HepG2 (cell line): ENCODE results near the gene UBAC1. TPM values are rescaled to one million over a fixed set of nuclear protein-coding genes. Genes with fewer than 3 reads are reported as not detected.

Experiments used
- GFI1 ChIP-seq: sonication (generic); formaldehyde crosslinking; IDR thresholded peaks from 2 replicates; pipeline ENCODE4 v1.5.0; 2020; ENCODE audit warnings: missing genetic modification reagents, mild to moderate bottlenecking, borderline replicate concordance
- HOXA3 ChIP-seq: sonication (generic); formaldehyde crosslinking; IDR thresholded peaks from 2 replicates; pipeline ENCODE4 v1.5.0; 2020; ENCODE audit warnings: missing genetic modification reagents
- IKZF4 ChIP-seq: sonication (generic); formaldehyde crosslinking; IDR thresholded peaks from 2 replicates; pipeline ENCODE4 v1.5.1; 2020; ENCODE audit warnings: borderline replicate concordance, mild to moderate bottlenecking, low read depth, missing genetic modification reagents; ENCODE audit errors: not compliant biosample characterization
- IRX3 ChIP-seq: sonication (generic); formaldehyde crosslinking; IDR thresholded peaks from 2 replicates; pipeline ENCODE4 v1.8.1; 2023; ENCODE audit warnings: mild to moderate bottlenecking, low read depth, missing genetic modification reagents, borderline replicate concordance
- MED1 ChIP-seq: sonication (generic); formaldehyde crosslinking; IDR thresholded peaks from 2 replicates; pipeline ENCODE4 v1.4.0; 2020; ENCODE audit warnings: missing genetic modification reagents
- MTF2 ChIP-seq: sonication (generic); formaldehyde crosslinking; IDR thresholded peaks from 2 replicates; pipeline ENCODE4 v1.5.0; 2020; ENCODE audit warnings: missing genetic modification reagents, borderline replicate concordance
- NCOA2 ChIP-seq: sonication (generic); formaldehyde crosslinking; IDR thresholded peaks from 2 replicates; pipeline ENCODE4 v1.8.0; 2022; ENCODE audit warnings: inconsistent platforms
- NR2F1 ChIP-seq, 2 experiments: fragments of 450-650 bp in 1 of 2; formaldehyde crosslinking in 1 of 2; IDR thresholded peaks; 2 replicates each; pipeline versions ENCODE4 v1.5.0 to v1.6.1; 2016 to 2020; ENCODE audit warnings: mild to moderate bottlenecking in 1 of 2, missing compliant biosample characterization in 1 of 2, missing genetic modification reagents in 1 of 2, moderate library complexity in 1 of 2
- PHF8 ChIP-seq: sonication (generic); formaldehyde crosslinking; IDR thresholded peaks from 2 replicates; pipeline ENCODE4 v1.5.0; 2020; ENCODE audit warnings: missing genetic modification reagents
- POLR2AphosphoS5 ChIP-seq: IDR thresholded peaks from 2 replicates; pipeline ENCODE4 v1.6.1; 2012; ENCODE audit warnings: low read depth, low read length
- RARG ChIP-seq: sonication (generic); formaldehyde crosslinking; IDR thresholded peaks from 2 replicates; pipeline ENCODE4 v1.4.0; 2020; ENCODE audit warnings: low read depth, mild to moderate bottlenecking, missing genetic modification reagents
- SOX13 ChIP-seq, 3 experiments: fragments of 450-650 bp in 1 of 3; sonication (generic) in 1 of 3; formaldehyde crosslinking in 1 of 3; IDR thresholded peaks in 2 of 3; conservative IDR thresholded peaks in 1 of 3; 2 replicates each; pipeline versions ENCODE4 v1.5.0 to v1.6.1; 2016 to 2020; ENCODE audit warnings: antibody characterized with exemption in 1 of 3, mild to moderate bottlenecking in 1 of 3, missing compliant biosample characterization in 1 of 3, missing genetic modification reagents in 1 of 3, moderate library complexity in 1 of 3
- ZBTB3 ChIP-seq: sonication (generic); formaldehyde crosslinking; IDR thresholded peaks from 2 replicates; pipeline ENCODE4 v1.4.0; 2020; ENCODE audit warnings: low read depth, mild to moderate bottlenecking, moderate library complexity, missing genetic modification reagents, borderline replicate concordance
- ZFP37 ChIP-seq: sonication (generic); formaldehyde crosslinking; IDR thresholded peaks from 2 replicates; pipeline ENCODE4 v1.4.0; 2020; ENCODE audit warnings: missing genetic modification reagents, borderline replicate concordance
- ZNF138 ChIP-seq: sonication (generic); formaldehyde crosslinking; IDR thresholded peaks from 2 replicates; pipeline ENCODE4 v1.5.0; 2020; ENCODE audit warnings: mild to moderate bottlenecking, low read depth, missing genetic modification reagents
- ZNF20 ChIP-seq: sonication (generic); formaldehyde crosslinking; IDR thresholded peaks from 2 replicates; pipeline ENCODE4 v1.4.0; 2020; ENCODE audit warnings: mild to moderate bottlenecking, moderate library complexity, missing genetic modification reagents
- ZNF282 ChIP-seq: fragments of 450-650 bp; IDR thresholded peaks from 2 replicates; pipeline ENCODE4 v1.6.1; 2018; ENCODE audit not compliant: partially characterized antibody
- ZNF547 ChIP-seq: sonication (generic); formaldehyde crosslinking; IDR thresholded peaks from 2 replicates; pipeline ENCODE4 v1.5.1; 2020; ENCODE audit warnings: mild to moderate bottlenecking, missing genetic modification reagents
- ZNF556 ChIP-seq: sonication (generic); formaldehyde crosslinking; IDR thresholded peaks from 2 replicates; pipeline ENCODE4 v1.4.0; 2020; ENCODE audit warnings: mild to moderate bottlenecking, missing genetic modification reagents, borderline replicate concordance
- ZNF782 ChIP-seq: sonication (generic); formaldehyde crosslinking; IDR thresholded peaks from 2 replicates; pipeline ENCODE4 v1.4.0; 2020; ENCODE audit warnings: missing genetic modification reagents, mild to moderate bottlenecking, borderline replicate concordance
- polyA plus RNA-seq, 8 experiments: library from polyadenylated mRNA; depleted of rRNA in 3 of 8; stranded (reverse) in 7 of 8; unstranded in 1 of 8; fragments of >200 nt; fragmentation: Illumina TruSeq in 4 of 8; extraction: Trizol in 4 of 8; gene quantifications; 2 replicates each; pipeline versions ENCODE4 v1.2.1 to v1.2.3, GENCODE V29; 2011 to 2016; ENCODE audit warnings: low read depth in 4 of 8, missing spikeins in 1 of 8, mixed read lengths in 1 of 8; ENCODE audit not compliant: insufficient read depth in 1 of 8
- total RNA-seq, 5 experiments: library from RNA; depleted of rRNA; stranded (reverse); fragments of >200 nt; fragmentation: Illumina TruSeq; extraction: Trizol; gene quantifications; 2 replicates each; pipeline ENCODE4 v1.2.3, GENCODE V29; 2016; ENCODE audit warnings: low read depth in 1 of 5
- TF ChIP-seq, protein P1 (sequence below): sonication (generic); formaldehyde crosslinking; IDR thresholded peaks from 2 replicates; pipeline ENCODE4 v1.8.0; 2022; ENCODE audit warnings: mild to moderate bottlenecking, missing genetic modification reagents, moderate library complexity
- TF ChIP-seq, protein P2 (sequence below): sonication (generic); formaldehyde crosslinking; IDR thresholded peaks from 2 replicates; pipeline ENCODE4 v1.9.0; 2022; ENCODE audit warnings: missing genetic modification reagents, mild to moderate bottlenecking, borderline replicate concordance
- TF ChIP-seq, protein P3 (sequence below): IDR thresholded peaks from 2 replicates; pipeline ENCODE4 v1.6.1; 2016
- TF ChIP-seq, protein P4 (sequence below): sonication (generic); formaldehyde crosslinking; IDR thresholded peaks from 2 replicates; pipeline ENCODE4 v1.4.0; 2020; ENCODE audit warnings: missing genetic modification reagents

Gene UBAC1
- total and polyA plus RNA-seq, 2 of the 13 experiments (the other 11 are each of a cell fraction or from before 2014, with no cell fraction given): 32.2 to 34.1 TPM

DNA sequence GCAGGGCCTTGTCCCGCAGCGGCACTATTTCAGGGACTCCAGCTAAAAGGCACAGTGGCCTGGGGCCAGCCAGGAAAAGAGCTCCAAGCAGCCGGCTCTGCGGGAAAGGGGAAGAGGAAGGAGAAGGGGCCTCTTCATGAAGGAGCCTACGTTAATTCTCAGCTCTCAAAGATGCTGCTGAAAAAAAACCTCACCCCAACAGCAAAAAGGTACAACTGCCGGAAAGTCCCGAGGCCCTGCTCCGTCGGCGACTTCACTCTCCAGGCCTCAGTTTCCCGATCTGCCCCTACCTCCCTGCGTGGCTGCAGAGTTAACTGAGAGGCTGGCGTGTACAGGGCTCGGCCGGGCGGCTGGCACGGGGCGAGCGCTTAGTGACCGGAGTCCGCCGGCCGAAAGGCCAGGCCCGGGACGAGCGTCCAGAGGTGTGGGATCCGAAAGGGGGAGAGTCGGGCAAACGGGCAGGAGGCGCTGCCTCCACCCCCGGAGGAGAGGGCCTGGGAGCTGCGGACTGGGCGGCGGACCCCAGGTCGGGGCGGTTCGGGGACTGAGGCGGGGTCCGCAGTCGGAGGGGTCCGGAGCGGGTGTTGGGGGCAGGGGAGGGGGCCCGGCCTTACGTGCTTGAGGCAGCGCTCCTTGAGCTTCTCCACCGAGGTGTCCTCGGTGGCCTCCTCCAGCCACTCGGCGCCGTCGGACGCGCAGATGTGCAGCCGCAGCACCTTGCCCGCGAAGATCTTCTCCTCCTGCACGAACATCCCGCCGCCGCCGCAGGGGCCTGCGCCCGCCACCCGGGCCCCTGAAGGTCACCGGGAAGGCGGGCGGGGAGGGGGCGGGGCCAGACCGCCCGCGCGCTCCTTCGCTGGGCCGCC lies 529 bp downstream of the UBAC1 start (continued):
- TF ChIP-seq IKZF4 (CRISPR knock-in tag): no peak
- TF ChIP-seq, protein P1, sequence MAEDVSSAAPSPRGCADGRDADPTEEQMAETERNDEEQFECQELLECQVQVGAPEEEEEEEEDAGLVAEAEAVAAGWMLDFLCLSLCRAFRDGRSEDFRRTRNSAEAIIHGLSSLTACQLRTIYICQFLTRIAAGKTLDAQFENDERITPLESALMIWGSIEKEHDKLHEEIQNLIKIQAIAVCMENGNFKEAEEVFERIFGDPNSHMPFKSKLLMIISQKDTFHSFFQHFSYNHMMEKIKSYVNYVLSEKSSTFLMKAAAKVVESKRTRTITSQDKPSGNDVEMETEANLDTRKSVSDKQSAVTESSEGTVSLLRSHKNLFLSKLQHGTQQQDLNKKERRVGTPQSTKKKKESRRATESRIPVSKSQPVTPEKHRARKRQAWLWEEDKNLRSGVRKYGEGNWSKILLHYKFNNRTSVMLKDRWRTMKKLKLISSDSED: no peak
- TF ChIP-seq RARG (CRISPR knock-in tag): no peak
- TF ChIP-seq ZFP37: no peak
- TF ChIP-seq MTF2: no peak
- peak; percentile 83 for TF ChIP-seq PHF8 (CRISPR knock-in tag)
- 0 out of 2 replicates have a peak, but pooled peaks have one; percentile 37 for TF ChIP-seq IRX3 (CRISPR knock-in tag)
- TF ChIP-seq, protein P2, sequence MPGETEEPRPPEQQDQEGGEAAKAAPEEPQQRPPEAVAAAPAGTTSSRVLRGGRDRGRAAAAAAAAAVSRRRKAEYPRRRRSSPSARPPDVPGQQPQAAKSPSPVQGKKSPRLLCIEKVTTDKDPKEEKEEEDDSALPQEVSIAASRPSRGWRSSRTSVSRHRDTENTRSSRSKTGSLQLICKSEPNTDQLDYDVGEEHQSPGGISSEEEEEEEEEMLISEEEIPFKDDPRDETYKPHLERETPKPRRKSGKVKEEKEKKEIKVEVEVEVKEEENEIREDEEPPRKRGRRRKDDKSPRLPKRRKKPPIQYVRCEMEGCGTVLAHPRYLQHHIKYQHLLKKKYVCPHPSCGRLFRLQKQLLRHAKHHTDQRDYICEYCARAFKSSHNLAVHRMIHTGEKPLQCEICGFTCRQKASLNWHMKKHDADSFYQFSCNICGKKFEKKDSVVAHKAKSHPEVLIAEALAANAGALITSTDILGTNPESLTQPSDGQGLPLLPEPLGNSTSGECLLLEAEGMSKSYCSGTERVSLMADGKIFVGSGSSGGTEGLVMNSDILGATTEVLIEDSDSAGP (CRISPR knock-in tag): peak; percentile 44; the same call in 1 of the 2 replicates
- TF ChIP-seq, protein P3, sequence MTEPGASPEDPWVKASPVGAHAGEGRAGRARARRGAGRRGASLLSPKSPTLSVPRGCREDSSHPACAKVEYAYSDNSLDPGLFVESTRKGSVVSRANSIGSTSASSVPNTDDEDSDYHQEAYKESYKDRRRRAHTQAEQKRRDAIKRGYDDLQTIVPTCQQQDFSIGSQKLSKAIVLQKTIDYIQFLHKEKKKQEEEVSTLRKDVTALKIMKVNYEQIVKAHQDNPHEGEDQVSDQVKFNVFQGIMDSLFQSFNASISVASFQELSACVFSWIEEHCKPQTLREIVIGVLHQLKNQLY (CRISPR knock-in tag): no peak
- TF ChIP-seq, protein P4, sequence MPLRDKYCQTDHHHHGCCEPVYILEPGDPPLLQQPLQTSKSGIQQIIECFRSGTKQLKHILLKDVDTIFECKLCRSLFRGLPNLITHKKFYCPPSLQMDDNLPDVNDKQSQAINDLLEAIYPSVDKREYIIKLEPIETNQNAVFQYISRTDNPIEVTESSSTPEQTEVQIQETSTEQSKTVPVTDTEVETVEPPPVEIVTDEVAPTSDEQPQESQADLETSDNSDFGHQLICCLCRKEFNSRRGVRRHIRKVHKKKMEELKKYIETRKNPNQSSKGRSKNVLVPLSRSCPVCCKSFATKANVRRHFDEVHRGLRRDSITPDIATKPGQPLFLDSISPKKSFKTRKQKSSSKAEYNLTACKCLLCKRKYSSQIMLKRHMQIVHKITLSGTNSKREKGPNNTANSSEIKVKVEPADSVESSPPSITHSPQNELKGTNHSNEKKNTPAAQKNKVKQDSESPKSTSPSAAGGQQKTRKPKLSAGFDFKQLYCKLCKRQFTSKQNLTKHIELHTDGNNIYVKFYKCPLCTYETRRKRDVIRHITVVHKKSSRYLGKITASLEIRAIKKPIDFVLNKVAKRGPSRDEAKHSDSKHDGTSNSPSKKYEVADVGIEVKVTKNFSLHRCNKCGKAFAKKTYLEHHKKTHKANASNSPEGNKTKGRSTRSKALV (CRISPR knock-in tag): 0 out of 2 replicates have a peak, but pooled peaks have one; percentile 70
- no peak for TF ChIP-seq HOXA3 (CRISPR knock-in tag)
- TF ChIP-seq MED1 (CRISPR knock-in tag): no peak
- TF ChIP-seq NCOA2 (CRISPR knock-in tag): no peak
- TF ChIP-seq ZNF138 (CRISPR knock-in tag): no peak
- TF ChIP-seq ZNF20: no peak
- TF ChIP-seq SOX13 (IDR thresholded peaks at IDR 0.05): no peak
- TF ChIP-seq SOX13 (CRISPR knock-in tag; conservative IDR thresholded peaks at IDR 0.05 in 1 of 2, IDR thresholded peaks at IDR 0.05 in 1 of 2): no peak
- no peak for TF ChIP-seq ZNF556
- peak; percentile 21; the same call in 1 of the 2 replicates for TF ChIP-seq ZNF547
- TF ChIP-seq NR2F1 (CRISPR knock-in tag; IDR thresholded peaks at IDR 0.05): no peak
- TF ChIP-seq POLR2AphosphoS5: peak; percentile 47
- TF ChIP-seq ZBTB3 (CRISPR knock-in tag): no peak
- no peak for TF ChIP-seq ZNF782 (CRISPR knock-in tag)
- no peak for TF ChIP-seq GFI1 (CRISPR knock-in tag)
- TF ChIP-seq ZNF282: no peak
